Sigmoid colon (tissue), 7 donors: Measurements from ENCODE around the gene TSEN2. TPM values are rescaled to one million over a fixed set of nuclear protein-coding genes. Genes with fewer than 3 reads are reported as not detected.

ENCODE experiments used
- DNase-seq: peaks from one replicate; pipeline ENCODE4 v3.0.0-alpha.2; 2019
- H3K27ac ChIP-seq, 4 donors: fragments of 200-600 bp; sonication (generic); one replicate each; pipeline ENCODE4 v1.5.1; 2016 to 2019; ENCODE audit warnings: mild to moderate bottlenecking in 1 of 4
- H3K27me3 ChIP-seq, 3 donors: fragments of 200-600 bp; sonication (generic); one replicate each; pipeline ENCODE4 v1.5.1; 2019; ENCODE audit warnings: mild to moderate bottlenecking in 1 of 3
- H3K36me3 ChIP-seq, 4 donors: fragments of 200-600 bp; sonication (generic); one replicate each; pipeline ENCODE4 v1.5.1; 2016 to 2019
- H3K4me1 ChIP-seq, 4 donors: fragments of 200-600 bp; sonication (generic); one replicate each; pipeline ENCODE4 v1.5.1; 2017 to 2019
- H3K4me3 ChIP-seq, 4 donors: fragments of 200-600 bp; sonication (generic); one replicate each; pipeline ENCODE4 v1.5.1; 2017 to 2019; ENCODE audit warnings: mild to moderate bottlenecking in 2 of 4, moderate library complexity in 1 of 4
- H3K9me3 ChIP-seq, 4 donors: fragments of 200-600 bp in 3 of 4; sonication (generic) in 3 of 4; one replicate each; pipeline versions ENCODE4 v1.5.1 to v1.6.1; 2013 to 2019
- EP300 ChIP-seq, 4 donors: sonication (generic); formaldehyde crosslinking; IDR thresholded peaks; one replicate each; pipeline ENCODE4 v1.6.1; 2017; ENCODE audit warnings: antibody characterized with exemption in 4 of 4
- POLR2A ChIP-seq, 2 donors: fragments of 450-650 bp; IDR thresholded peaks; one replicate each; pipeline ENCODE4 v1.6.1; 2016; ENCODE audit warnings: antibody characterized with exemption in 2 of 2, mild to moderate bottlenecking in 2 of 2, moderate library complexity in 2 of 2
- POLR2AphosphoS5 ChIP-seq, 4 donors: sonication (generic); formaldehyde crosslinking; IDR thresholded peaks; one replicate each; pipeline ENCODE4 v1.6.1; 2017; ENCODE audit warnings: antibody characterized with exemption in 4 of 4
- WGBS, 2 donors: extraction: QIAGEN DNeasy Blood & Tissue Kit; methylation state at CpG; one replicate each; pipeline ENCODE4 v1.1.7; 2013; 5-methylcytosine and 5-hydroxymethylcytosine counted together
- intact Hi-C: fragments of 100-400 bp; cut with DNase I; formaldehyde crosslinking; loops from one replicate; pipeline ENCODE4 v1.15.1; 2023
- polyA plus RNA-seq, 3 donors: library from polyadenylated mRNA; stranded (reverse); fragments of 200-250 nt; gene quantifications; one replicate each; pipeline ENCODE4 v1.2.3, GENCODE V29; 2013
- small RNA-seq, 3 donors: library from RNA; depleted of rRNA; stranded (forward); fragments of <200 nt; gene quantifications; one replicate each; pipeline ENCODE3, GENCODE V24; 2016
- total RNA-seq, 4 donors: library from RNA; depleted of rRNA; stranded (reverse); fragments of >200 nt; gene quantifications; one replicate each; pipeline ENCODE4 v1.1.0, GENCODE V29; 2016
- TF ChIP-seq, protein P1 (sequence below), 4 experiments: fragments of 450-650 bp in 3 of 4; fragments of 200-600 bp in 1 of 4; IDR thresholded peaks; one replicate each; pipeline ENCODE4 v1.5.1; 2016 to 2019; ENCODE audit warnings: antibody characterized with exemption in 4 of 4, mild to moderate bottlenecking in 3 of 4, moderate library complexity in 2 of 4
- donor health status: healthy with polysubstance abuse.
- donor health status: Bipolar disorder and iron deficiency.
- donor health status: healthy.

The TSEN2 gene
- total and polyA plus RNA-seq, 7 donors, result 4.2 to 23.0 (median 16.1) TPM

DNA sequence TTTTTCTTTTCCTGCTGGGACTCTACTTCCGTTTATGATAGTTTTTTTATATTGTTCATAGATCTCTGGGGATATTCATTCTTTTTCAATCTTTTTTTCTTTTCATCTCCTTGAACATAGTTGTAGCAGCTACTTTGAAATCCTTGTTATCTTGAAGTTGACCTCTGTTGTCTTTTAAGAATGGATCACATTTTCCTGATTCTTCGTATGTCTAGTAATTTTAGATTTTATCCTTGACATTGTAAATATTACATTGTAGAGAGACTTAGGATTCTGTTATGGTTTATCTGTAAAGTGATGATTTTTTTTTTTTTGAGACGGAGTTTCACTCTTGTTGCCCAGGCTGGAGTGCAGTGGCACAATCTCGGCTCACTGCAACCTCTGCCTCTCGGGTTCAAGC lies 93.1 kb downstream of the TSEN2 start:
- H3K9me3 ChIP-seq, result no peaks in the 10 kb centered on the region
- intact Hi-C loops, result no loop called here
- 96% methylated on average over 5 of the region's 5 CpGs for WGBS, 2 donors
- H3K27me3 ChIP-seq, result no peaks in the 10 kb centered on the region
- DNase-seq, result no peak
- H3K27ac ChIP-seq, result no peak overlapping the region
- peaks cover 20 to 100% (median 74%) of the 10 kb centered on the region in 4 donors for H3K36me3 ChIP-seq
- H3K4me1 ChIP-seq, result no peaks in the 10 kb centered on the region
- no peak overlapping the region for H3K4me3 ChIP-seq
- no peak for TF ChIP-seq POLR2AphosphoS5 (IDR thresholded peaks at IDR 0.05)
- TF ChIP-seq EP300 (IDR thresholded peaks at IDR 0.05), result no peak

DNA sequence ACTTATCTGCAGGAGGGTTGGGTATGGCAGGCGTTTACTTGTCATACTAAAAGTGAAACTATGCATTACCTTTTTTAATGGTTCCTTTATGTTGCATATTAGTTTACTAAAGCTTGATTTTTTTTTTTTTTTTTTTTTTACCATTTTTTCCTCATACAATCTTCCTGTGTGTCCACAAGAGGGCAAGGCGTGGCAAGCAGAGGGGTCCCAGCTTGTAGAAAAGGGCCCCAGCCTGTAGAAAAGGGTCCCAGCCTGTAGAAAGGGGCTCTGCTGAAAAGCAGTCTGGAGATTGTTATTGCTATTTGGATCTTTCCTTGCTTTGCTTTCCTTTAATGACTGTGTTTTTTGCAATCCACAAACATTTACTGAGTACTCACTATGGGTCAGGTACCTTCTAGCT lies 94.5 kb downstream of the TSEN2 start:
- no peaks in the 10 kb centered on the region for H3K27me3 ChIP-seq
- H3K27ac ChIP-seq, result no peak overlapping the region
- no peaks in the 10 kb centered on the region for H3K4me1 ChIP-seq
- no peak for TF ChIP-seq EP300 (IDR thresholded peaks at IDR 0.05)
- no peak for TF ChIP-seq POLR2A (IDR thresholded peaks at IDR 0.05)
- no peak for TF ChIP-seq POLR2AphosphoS5 (IDR thresholded peaks at IDR 0.05)
- TF ChIP-seq, protein P1, sequence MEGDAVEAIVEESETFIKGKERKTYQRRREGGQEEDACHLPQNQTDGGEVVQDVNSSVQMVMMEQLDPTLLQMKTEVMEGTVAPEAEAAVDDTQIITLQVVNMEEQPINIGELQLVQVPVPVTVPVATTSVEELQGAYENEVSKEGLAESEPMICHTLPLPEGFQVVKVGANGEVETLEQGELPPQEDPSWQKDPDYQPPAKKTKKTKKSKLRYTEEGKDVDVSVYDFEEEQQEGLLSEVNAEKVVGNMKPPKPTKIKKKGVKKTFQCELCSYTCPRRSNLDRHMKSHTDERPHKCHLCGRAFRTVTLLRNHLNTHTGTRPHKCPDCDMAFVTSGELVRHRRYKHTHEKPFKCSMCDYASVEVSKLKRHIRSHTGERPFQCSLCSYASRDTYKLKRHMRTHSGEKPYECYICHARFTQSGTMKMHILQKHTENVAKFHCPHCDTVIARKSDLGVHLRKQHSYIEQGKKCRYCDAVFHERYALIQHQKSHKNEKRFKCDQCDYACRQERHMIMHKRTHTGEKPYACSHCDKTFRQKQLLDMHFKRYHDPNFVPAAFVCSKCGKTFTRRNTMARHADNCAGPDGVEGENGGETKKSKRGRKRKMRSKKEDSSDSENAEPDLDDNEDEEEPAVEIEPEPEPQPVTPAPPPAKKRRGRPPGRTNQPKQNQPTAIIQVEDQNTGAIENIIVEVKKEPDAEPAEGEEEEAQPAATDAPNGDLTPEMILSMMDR (IDR thresholded peaks at IDR 0.05), result no peak
- DNase-seq, result no peak
- peaks cover 16 to 100% (median 72%) of the 10 kb centered on the region in 4 donors for H3K36me3 ChIP-seq
- H3K4me3 ChIP-seq, result no peak overlapping the region
- H3K9me3 ChIP-seq, result no peaks in the 10 kb centered on the region
- 64 to 73% methylated on average over 2 of the region's 2 CpGs for WGBS, 2 donors
- intact Hi-C loops, result no loop called here

DNA sequence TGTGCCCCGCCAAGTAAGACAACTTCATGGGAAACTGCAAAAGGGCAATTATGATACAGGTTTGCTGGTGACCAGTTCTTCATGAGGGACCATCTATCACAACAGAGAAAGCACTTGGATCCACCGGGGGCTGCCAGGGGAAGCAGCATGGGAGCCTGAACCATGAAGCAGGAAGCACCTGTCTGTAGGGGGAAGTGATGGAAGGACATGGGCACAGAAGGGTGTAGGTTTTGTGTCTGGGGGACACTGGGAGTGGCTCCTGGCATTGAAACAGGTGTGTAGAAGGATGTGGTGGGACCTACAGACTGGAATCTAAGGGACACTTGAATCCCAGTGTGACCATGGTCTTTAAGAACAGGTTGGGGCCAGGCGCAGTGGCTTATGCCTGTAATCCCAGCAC lies 95.2 kb downstream of the TSEN2 start:
- intact Hi-C loops, result no loop called here
- DNase-seq, result no peak
- 77 to 94% methylated on average over 3 of the region's 3 CpGs for WGBS, 2 donors
- peaks cover 17 to 100% (median 72%) of the 10 kb centered on the region in 4 donors for H3K36me3 ChIP-seq
- TF ChIP-seq, protein P1 (IDR thresholded peaks at IDR 0.05), result no peak
- TF ChIP-seq POLR2A (IDR thresholded peaks at IDR 0.05) (no peak), POLR2AphosphoS5 (IDR thresholded peaks at IDR 0.05) (no peak)
- H3K4me1 ChIP-seq, result no peaks in the 10 kb centered on the region
- no peak overlapping the region for H3K4me3 ChIP-seq
- no peaks in the 10 kb centered on the region for H3K27me3 ChIP-seq
- peak overlapping the region in 1 of 4 donors; percentile 22 for H3K27ac ChIP-seq
- no peaks in the 10 kb centered on the region for H3K9me3 ChIP-seq

DNA sequence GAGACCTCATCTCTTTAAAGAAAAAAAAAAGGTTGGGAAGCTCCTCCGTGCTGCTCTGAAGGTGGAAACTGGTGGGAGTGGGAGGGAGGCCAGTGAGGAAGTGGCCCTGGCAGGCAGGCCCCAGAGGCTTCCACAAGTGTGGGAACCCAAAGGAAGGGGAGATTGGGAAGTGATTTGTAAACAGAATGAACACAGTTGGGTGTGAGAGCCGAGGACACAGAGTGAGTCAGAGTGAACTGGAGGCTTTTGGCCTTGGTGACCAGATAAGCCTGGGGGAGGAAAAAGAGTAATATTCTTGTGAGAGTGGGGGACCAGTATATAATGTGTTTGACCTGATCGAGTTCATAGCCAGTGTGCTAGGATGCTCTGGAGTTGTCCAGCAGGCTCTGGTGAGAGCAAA lies 95.6 kb downstream of the TSEN2 start:
- Histone ChIP-seq H3K4me1 (no peaks in the 10 kb centered on the region), H3K9me3 (no peaks in the 10 kb centered on the region), H3K4me3 (no peak overlapping the region), H3K27ac (peak overlapping the region in 1 of 4 donors; percentile 22), H3K36me3 (peaks cover 21 to 100% (median 73%) of the 10 kb centered on the region in 4 donors), H3K27me3 (no peaks in the 10 kb centered on the region)
- WGBS, 2 donors, result 59 to 66% methylated on average over 3 of the region's 3 CpGs
- TF ChIP-seq POLR2A (IDR thresholded peaks at IDR 0.05) (no peak), POLR2AphosphoS5 (IDR thresholded peaks at IDR 0.05) (no peak)
- intact Hi-C loops, result no loop called here
- DNase-seq, result no peak

DNA sequence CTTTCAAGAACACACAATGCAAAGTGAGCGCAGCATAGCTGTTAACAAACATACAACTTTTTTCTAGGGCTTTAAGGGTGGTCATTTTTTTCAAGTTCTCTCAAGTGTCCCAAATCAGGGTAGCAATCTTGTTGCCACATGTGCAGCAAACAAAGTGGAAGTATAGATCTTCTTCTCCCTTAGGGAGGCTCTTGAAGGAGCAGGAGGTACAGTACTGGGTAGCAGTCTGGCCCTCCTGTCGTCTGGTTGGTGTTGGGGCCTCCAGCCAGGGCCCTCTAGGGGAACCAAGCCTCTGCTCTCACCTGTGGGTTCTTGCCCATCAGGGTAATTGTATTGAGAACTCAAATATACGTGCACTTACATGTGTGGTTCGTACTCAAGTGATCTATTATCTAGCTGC lies 98.5 kb downstream of the TSEN2 start:
- no peak for DNase-seq
- H3K4me3 ChIP-seq, result no peak overlapping the region
- H3K9me3 ChIP-seq, result no peaks in the 10 kb centered on the region
- H3K36me3 ChIP-seq, result peaks cover 25 to 100% (median 60%) of the 10 kb centered on the region in 4 donors
- H3K27ac ChIP-seq, result no peak overlapping the region
- no peaks in the 10 kb centered on the region for H3K4me1 ChIP-seq
- intact Hi-C loops, result no loop called here
- H3K27me3 ChIP-seq, result no peaks in the 10 kb centered on the region
- WGBS, 2 donors, result 87 to 92% methylated on average over 4 of the region's 4 CpGs
- TF ChIP-seq, protein P1 (IDR thresholded peaks at IDR 0.05), result no peak
- no peak for TF ChIP-seq POLR2A (IDR thresholded peaks at IDR 0.05)
- TF ChIP-seq POLR2AphosphoS5 (IDR thresholded peaks at IDR 0.05), result no peak
- TF ChIP-seq EP300 (IDR thresholded peaks at IDR 0.05), result no peak

Small RNA genes lying within 50 kb of the gene (small RNA-seq; reads per million reads assigned to genes)
- 0 reads per million in 3 donors for gene RF00017
- 0 reads per million in 3 donors for gene RNA5SP123
- gene RNU6-377P, result 0 reads per million in 3 donors

Other genes starting within 250 kb of the TSEN2 start
- 10 to 100 TPM in 3 of 4 donors, 1 to 10 TPM in 1; 9.7 to 17.8 (median 10.9) TPM for gene PPARG, start 195.4 kb upstream of the TSEN2 start, total RNA-seq
- gene PPARG, start 195.4 kb upstream of the TSEN2 start, polyA plus RNA-seq, result 100 to 1,000 TPM in 1 of 3 donors, 10 to 100 TPM in 2; 48.3 to 111 (median 96.1) TPM
- gene MKRN2OS, start 61.0 kb downstream of the TSEN2 start, total RNA-seq, result not detected
- gene MKRN2OS, start 61.0 kb downstream of the TSEN2 start, polyA plus RNA-seq, result 10 to 100 TPM in 2 of 3 donors, 1 to 10 TPM in 1; 4.0 to 14.6 (median 10.8) TPM
- gene MKRN2, start 72.6 kb downstream of the TSEN2 start, total RNA-seq, result 10 to 100 TPM; 27.4 to 37.4 (median 29.9) TPM
- 10 to 100 TPM; 11.6 to 18.6 (median 13.6) TPM for gene MKRN2, start 72.6 kb downstream of the TSEN2 start, polyA plus RNA-seq
- gene RAF1, start 179.6 kb downstream of the TSEN2 start, total RNA-seq, result 100 to 1,000 TPM in 1 of 4 donors, 10 to 100 TPM in 3; 83.8 to 101 (median 95.1) TPM
- gene RAF1, start 179.6 kb downstream of the TSEN2 start, polyA plus RNA-seq, result 10 to 100 TPM; 45.0 to 62.0 (median 56.0) TPM